Ramos (cell line): ENCODE results near the gene SMPDL3B.
"Not testable (repeated sequence)": the region's sequence is repeated elsewhere in the genome, so short reads cannot be mapped to it uniquely, and the experiment has no call there.

Source experiments
- in situ Hi-C: fragments of 300-500 bp; cut with MboI; formaldehyde crosslinking; loops from one replicate; pipeline ENCODE4 v1.14.3; 2022; ENCODE audit warnings: low sequenced_read_pairs; ENCODE audit not compliant: unreplicated experiment

SMPDL3B gene

GRCh38 chr1:27967106-27967883, 32.5 kb downstream of the SMPDL3B start:
- in situ Hi-C loops, result loop anchor here (5.0 kb wide), 1 partner anchor 105 kb away; no protein-coding TSS in a partner anchor

- in situ Hi-C loops, result loop anchor here (5.0 kb wide), 1 partner anchor 106 kb away; no protein-coding TSS in a partner anchor
These were observed 33.2 kb downstream of the SMPDL3B start for GRCh38 chr1:27967884-27968466.

- in situ Hi-C loops, result loop anchor here (5.0 kb wide), 1 partner anchor 106 kb away; no protein-coding TSS in a partner anchor
These were observed 33.9 kb downstream of the SMPDL3B start for GRCh38 chr1:27968692-27969091.

- in situ Hi-C loops, result no loop called here
These were observed 35.6 kb downstream of the SMPDL3B start for GRCh38 chr1:27970401-27970800.

GRCh38 chr1:27971674-27972073, 36.9 kb downstream of the SMPDL3B start:
- in situ Hi-C loops, result no loop called here

GRCh38 chr1:27972141-27972540, 37.3 kb downstream of the SMPDL3B start:
- in situ Hi-C loops, result no loop called here

GRCh38 chr1:27973771-27974416, 39.1 kb downstream of the SMPDL3B start:
- in situ Hi-C loops, result no loop called here

GRCh38 chr1:27974417-27974781, 39.6 kb downstream of the SMPDL3B start:
- in situ Hi-C loops, result no loop called here

- in situ Hi-C loops, result no loop called here
These were observed 44.5 kb downstream of the SMPDL3B start for GRCh38 chr1:27979151-27979858.

GRCh38 chr1:27979859-27980201, 45.0 kb downstream of the SMPDL3B start:
- in situ Hi-C loops, result no loop called here

- in situ Hi-C loops, result no loop called here
These were observed 45.5 kb downstream of the SMPDL3B start for GRCh38 chr1:27980216-27980845.

GRCh38 chr1:27981145-27981544, 46.3 kb downstream of the SMPDL3B start:
- in situ Hi-C loops, result no loop called here

GRCh38 chr1:27990920-27991537, 56.2 kb downstream of the SMPDL3B start:
- in situ Hi-C loops, result no loop called here

- in situ Hi-C loops, result no loop called here
These were observed 57.5 kb downstream of the SMPDL3B start for GRCh38 chr1:27992276-27992675.

GRCh38 chr1:27993241-27993640, 58.4 kb downstream of the SMPDL3B start:
- in situ Hi-C loops, result no loop called here

GRCh38 chr1:27994060-27994459, 59.3 kb downstream of the SMPDL3B start:
- in situ Hi-C loops, result no loop called here

- in situ Hi-C loops, result not testable (repeated sequence)
These were observed 59.7 kb downstream of the SMPDL3B start for GRCh38 chr1:27994526-27994925.

GRCh38 chr1:27999055-27999454, 64.3 kb downstream of the SMPDL3B start:
- in situ Hi-C loops, result no loop called here

GRCh38 chr1:28002600-28002999, 67.8 kb downstream of the SMPDL3B start:
- in situ Hi-C loops, result no loop called here

GRCh38 chr1:28003117-28003516, 68.3 kb downstream of the SMPDL3B start:
- in situ Hi-C loops, result not testable (repeated sequence)
